MM.1S (cell line): ENCODE results near the gene IL1RAPL1.

ENCODE experiments used
- DNase-seq: peaks from one replicate; pipeline ENCODE4 v3.0.0-alpha.2; 2015
- H2AFZ ChIP-seq: fragments of 300-600 bp; sonication (generic); 2 replicates; pipeline ENCODE4 v1.6.0; 2016; ENCODE audit warnings: antibody characterized with exemption, low read length
- H3F3A ChIP-seq: fragments of 300-600 bp; sonication (generic); 2 replicates; pipeline ENCODE4 v1.6.1; 2016; ENCODE audit warnings: mild to moderate bottlenecking, antibody characterized with exemption, low read length, moderate library complexity, mixed read lengths; ENCODE audit not compliant: insufficient read depth
- H3K27ac ChIP-seq: fragments of 300-600 bp; sonication (generic); 2 replicates; pipeline ENCODE4 v1.5.1; 2016; ENCODE audit warnings: mild to moderate bottlenecking, low read length
- H3K27me3 ChIP-seq: fragments of 300-600 bp; sonication (generic); replicated peaks from 2 replicates; pipeline ENCODE4 v1.6.0; 2016; ENCODE audit warnings: low read length; ENCODE audit not compliant: insufficient read depth
- H3K36me3 ChIP-seq: fragments of 300-600 bp; sonication (generic); replicated peaks from 2 replicates; pipeline ENCODE4 v1.6.1; 2016; ENCODE audit warnings: mild to moderate bottlenecking, low read length, mixed read lengths; ENCODE audit not compliant: insufficient read depth
- H3K4me1 ChIP-seq: fragments of 300-600 bp; sonication (generic); 2 replicates; pipeline ENCODE4 v1.6.1; 2016; ENCODE audit warnings: low read length, mixed read lengths
- H3K4me2 ChIP-seq: fragments of 300-600 bp; sonication (generic); 2 replicates; pipeline ENCODE4 v1.6.0; 2016; ENCODE audit warnings: low read depth, low read length
- H3K4me3 ChIP-seq: fragments of 300-600 bp; sonication (generic); 2 replicates; pipeline ENCODE4 v1.5.1; 2016; ENCODE audit warnings: low read length, mixed read lengths
- H3K79me2 ChIP-seq: fragments of 300-600 bp; sonication (generic); 2 replicates; pipeline ENCODE4 v1.6.1; 2016; ENCODE audit warnings: mixed run types, low read length, mixed read lengths
- H3K9ac ChIP-seq: fragments of 300-600 bp; sonication (generic); 2 replicates; pipeline ENCODE4 v1.6.1; 2016; ENCODE audit warnings: low read length, mixed read lengths
- H3K9me2 ChIP-seq: fragments of 300-600 bp; sonication (generic); replicated peaks from 2 replicates; pipeline ENCODE4 v1.6.1; 2016; ENCODE audit warnings: mild to moderate bottlenecking, low read length, mixed read lengths; ENCODE audit not compliant: insufficient read depth
- H3K9me3 ChIP-seq: fragments of 300-600 bp; sonication (generic); replicated peaks from 2 replicates; pipeline ENCODE4 v1.6.1; 2016; ENCODE audit warnings: mild to moderate bottlenecking, low read length, mixed read lengths; ENCODE audit not compliant: insufficient read depth
- H4K20me1 ChIP-seq: fragments of 300-600 bp; sonication (generic); 2 replicates; pipeline ENCODE4 v1.6.1; 2016; ENCODE audit warnings: mild to moderate bottlenecking, low read length, moderate library complexity, mixed read lengths; ENCODE audit not compliant: insufficient read depth
- EZH2 ChIP-seq: fragments of 300-600 bp; sonication (generic); optimal IDR thresholded peaks from 2 replicates; pipeline ENCODE3; 2017; ENCODE audit warnings: low read depth, mild to moderate bottlenecking, antibody characterized with exemption, low read length, mixed read lengths
- EZH2phosphoT487 ChIP-seq: fragments of 300-600 bp; sonication (generic); IDR thresholded peaks from 2 replicates; pipeline ENCODE4 v1.6.1; 2018; ENCODE audit warnings: antibody characterized with exemption, low read length
- TF ChIP-seq, protein P1 (sequence below): fragments of 300-600 bp; sonication (generic); IDR thresholded peaks from 2 replicates; pipeline ENCODE4 v1.5.1; 2016; ENCODE audit warnings: antibody characterized with exemption, low read length, mixed read lengths

IL1RAPL1 gene

DNA sequence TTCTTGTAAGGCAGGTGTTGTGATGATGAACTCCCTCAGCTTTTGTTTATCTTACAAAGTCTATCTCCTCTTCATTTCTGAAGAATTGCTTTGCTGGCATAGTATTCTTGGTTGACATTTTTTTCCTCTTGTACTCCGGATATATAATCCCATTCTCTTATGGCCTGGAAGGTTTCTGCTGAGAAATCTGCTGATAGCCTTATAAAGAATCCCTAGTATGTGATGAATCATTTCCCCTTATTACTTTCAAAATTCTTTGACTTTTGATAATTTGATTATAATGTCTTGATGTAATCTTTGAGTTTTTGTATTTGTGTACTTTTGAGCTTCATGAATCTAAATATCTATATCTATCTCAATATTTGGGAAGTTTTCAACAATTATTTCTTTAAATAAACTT is 972.8 kb downstream of the IL1RAPL1 start:
- Histone ChIP-seq H3K9ac (no peak overlapping the region), H3K79me2 (no peaks in the 10 kb centered on the region), H3K4me2 (no peak overlapping the region), H4K20me1 (no peaks in the 10 kb centered on the region), H3K4me1 (no peaks in the 10 kb centered on the region), H3K4me3 (no peak overlapping the region), H3K9me2 (no peaks in the 10 kb centered on the region), H3F3A (no peaks in the 10 kb centered on the region), H3K9me3 (no peaks in the 10 kb centered on the region), H2AFZ (no peak overlapping the region), H3K27ac (no peak overlapping the region), H3K27me3 (no peaks in the 10 kb centered on the region), H3K36me3 (no peaks in the 10 kb centered on the region)
- TF ChIP-seq, protein P1, sequence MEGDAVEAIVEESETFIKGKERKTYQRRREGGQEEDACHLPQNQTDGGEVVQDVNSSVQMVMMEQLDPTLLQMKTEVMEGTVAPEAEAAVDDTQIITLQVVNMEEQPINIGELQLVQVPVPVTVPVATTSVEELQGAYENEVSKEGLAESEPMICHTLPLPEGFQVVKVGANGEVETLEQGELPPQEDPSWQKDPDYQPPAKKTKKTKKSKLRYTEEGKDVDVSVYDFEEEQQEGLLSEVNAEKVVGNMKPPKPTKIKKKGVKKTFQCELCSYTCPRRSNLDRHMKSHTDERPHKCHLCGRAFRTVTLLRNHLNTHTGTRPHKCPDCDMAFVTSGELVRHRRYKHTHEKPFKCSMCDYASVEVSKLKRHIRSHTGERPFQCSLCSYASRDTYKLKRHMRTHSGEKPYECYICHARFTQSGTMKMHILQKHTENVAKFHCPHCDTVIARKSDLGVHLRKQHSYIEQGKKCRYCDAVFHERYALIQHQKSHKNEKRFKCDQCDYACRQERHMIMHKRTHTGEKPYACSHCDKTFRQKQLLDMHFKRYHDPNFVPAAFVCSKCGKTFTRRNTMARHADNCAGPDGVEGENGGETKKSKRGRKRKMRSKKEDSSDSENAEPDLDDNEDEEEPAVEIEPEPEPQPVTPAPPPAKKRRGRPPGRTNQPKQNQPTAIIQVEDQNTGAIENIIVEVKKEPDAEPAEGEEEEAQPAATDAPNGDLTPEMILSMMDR, result no peak
- no peak for TF ChIP-seq EZH2
- TF ChIP-seq EZH2phosphoT487, result no peak
- DNase-seq, result no peak

DNA sequence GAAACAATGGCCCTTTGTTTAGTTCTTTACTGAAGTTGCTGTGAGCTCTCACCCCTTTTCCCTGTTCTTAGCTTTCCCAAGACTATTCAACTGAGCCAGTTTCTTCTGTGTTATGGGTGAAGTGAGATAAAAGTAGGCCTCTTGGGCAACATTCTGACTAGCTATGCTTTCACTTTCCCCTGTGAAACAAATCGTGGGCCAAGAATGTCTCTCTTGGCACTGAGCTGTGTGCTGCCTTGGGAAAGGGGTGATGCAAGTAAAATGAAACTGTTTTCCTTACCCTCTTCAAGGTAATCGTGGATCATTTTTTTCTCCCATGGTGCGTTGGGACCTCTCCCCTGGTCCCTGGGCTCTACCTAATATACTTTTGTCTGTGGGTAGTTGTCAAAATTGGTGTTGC is 974.2 kb downstream of the IL1RAPL1 start:
- H2AFZ ChIP-seq, result no peak overlapping the region
- H3K9me2 ChIP-seq, result no peaks in the 10 kb centered on the region
- no peaks in the 10 kb centered on the region for H3K4me1 ChIP-seq
- no peak for DNase-seq
- no peak overlapping the region for H3K4me3 ChIP-seq
- TF ChIP-seq EZH2phosphoT487 (no peak), EZH2 (no peak)
- TF ChIP-seq, protein P1, result no peak
- no peaks in the 10 kb centered on the region for H3K79me2 ChIP-seq
- H3K4me2 ChIP-seq, result no peak overlapping the region
- H3K36me3 ChIP-seq, result no peaks in the 10 kb centered on the region
- H3K27ac ChIP-seq, result no peak overlapping the region
- no peak overlapping the region for H3K9ac ChIP-seq
- no peaks in the 10 kb centered on the region for H3K27me3 ChIP-seq
- no peaks in the 10 kb centered on the region for H4K20me1 ChIP-seq
- H3K9me3 ChIP-seq, result no peaks in the 10 kb centered on the region
- H3F3A ChIP-seq, result no peaks in the 10 kb centered on the region

DNA sequence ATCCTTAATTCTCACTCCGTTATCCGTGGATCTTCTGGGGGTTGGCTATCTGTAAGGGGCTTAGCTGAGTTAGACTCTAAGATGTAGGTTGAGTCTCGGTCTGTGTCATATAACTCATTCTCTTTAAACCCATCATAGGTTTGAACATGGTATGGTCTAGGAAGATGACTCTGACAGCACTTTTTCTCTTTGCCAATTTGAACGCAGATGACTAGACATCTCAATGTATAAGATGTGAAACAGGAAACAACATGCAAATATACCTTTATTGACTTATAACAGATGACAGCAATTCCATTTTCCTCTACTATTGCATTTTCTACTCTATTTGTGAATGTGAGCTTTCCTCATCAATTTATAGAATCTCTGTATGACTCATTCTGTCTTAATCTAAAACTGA is 993.3 kb downstream of the IL1RAPL1 start:
- no peak overlapping the region for H3K27ac ChIP-seq
- H3K9ac ChIP-seq, result no peak overlapping the region
- H3K4me3 ChIP-seq, result no peak overlapping the region
- H2AFZ ChIP-seq, result no peak overlapping the region
- H3K4me1 ChIP-seq, result no peaks in the 10 kb centered on the region
- no peak for DNase-seq
- no peaks in the 10 kb centered on the region for H3K79me2 ChIP-seq
- no peaks in the 10 kb centered on the region for H3K27me3 ChIP-seq
- TF ChIP-seq EZH2, result no peak
- TF ChIP-seq, protein P1, result no peak
- TF ChIP-seq EZH2phosphoT487, result no peak
- H3F3A ChIP-seq, result no peaks in the 10 kb centered on the region
- no peaks in the 10 kb centered on the region for H3K9me2 ChIP-seq
- no peaks in the 10 kb centered on the region for H3K36me3 ChIP-seq
- no peak overlapping the region for H3K4me2 ChIP-seq
- no peaks in the 10 kb centered on the region for H3K9me3 ChIP-seq
- no peaks in the 10 kb centered on the region for H4K20me1 ChIP-seq

DNA sequence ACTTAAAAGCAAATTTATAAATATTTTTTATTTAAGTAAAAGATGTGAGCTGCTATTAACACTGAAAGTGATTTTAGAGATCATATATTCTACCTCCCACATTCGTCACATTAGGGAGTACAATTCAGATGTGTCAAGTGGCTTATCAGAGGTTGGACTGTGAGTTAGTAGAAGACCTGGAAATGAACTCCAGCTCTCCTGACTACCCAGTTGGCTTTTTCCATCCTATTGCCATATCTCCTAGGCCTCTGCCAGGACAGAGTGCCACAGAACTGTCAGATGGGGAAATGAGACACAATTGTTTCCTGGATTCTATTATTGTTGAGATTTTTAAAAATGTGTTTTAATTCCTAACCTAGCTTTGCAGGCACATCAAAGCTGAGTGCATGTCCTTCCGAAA is 994.0 kb downstream of the IL1RAPL1 start:
- H3K36me3 ChIP-seq, result no peaks in the 10 kb centered on the region
- H3K9ac ChIP-seq, result no peak overlapping the region
- no peak for DNase-seq
- no peak overlapping the region for H3K4me3 ChIP-seq
- no peaks in the 10 kb centered on the region for H3K4me1 ChIP-seq
- no peak overlapping the region for H3K4me2 ChIP-seq
- H3K79me2 ChIP-seq, result no peaks in the 10 kb centered on the region
- no peaks in the 10 kb centered on the region for H4K20me1 ChIP-seq
- no peaks in the 10 kb centered on the region for H3K9me2 ChIP-seq
- H3K9me3 ChIP-seq, result no peaks in the 10 kb centered on the region
- no peaks in the 10 kb centered on the region for H3F3A ChIP-seq
- no peak for TF ChIP-seq EZH2phosphoT487
- TF ChIP-seq EZH2, result no peak
- TF ChIP-seq, protein P1, result no peak
- no peaks in the 10 kb centered on the region for H3K27me3 ChIP-seq
- no peak overlapping the region for H2AFZ ChIP-seq
- H3K27ac ChIP-seq, result no peak overlapping the region
